ENCODE measurements around the gene ARMC9.
"Not testable (repeated sequence)": the region's sequence is repeated elsewhere in the genome, so short reads cannot be mapped to it uniquely, and the experiment has no call there.

The ARMC9 gene

GRCh38 chr2:231370749-231371429, 172.5 kb downstream of the ARMC9 start:
- no peak for DNase-seq

- no peak for DNase-seq
Measured at GRCh38 chr2:231371430-231372054, 173.1 kb downstream of the ARMC9 start.

DNA sequence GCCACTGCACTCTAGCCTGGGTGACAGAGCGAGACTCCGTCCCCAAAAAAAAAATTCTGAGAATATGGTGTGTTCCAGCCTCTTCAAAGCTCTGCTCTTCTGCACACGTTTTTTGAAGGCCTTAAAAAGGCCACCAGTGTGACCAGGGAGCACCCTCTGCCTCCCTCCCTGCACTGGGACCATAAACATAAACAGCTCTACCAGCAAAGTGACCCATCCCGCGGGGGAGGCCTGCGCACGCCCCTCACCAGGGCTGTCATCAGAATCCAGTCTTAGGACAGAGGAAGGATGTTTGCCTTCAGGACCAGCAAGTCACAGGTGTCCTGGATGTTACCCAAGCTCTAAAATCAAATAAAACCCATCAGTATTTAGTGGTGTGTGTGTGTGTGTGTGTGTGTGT, 173.9 kb downstream of the ARMC9 start:
- DNase-seq: no peak

- no peak for DNase-seq
Measured at GRCh38 chr2:231373184-231373583, 174.8 kb downstream of the ARMC9 start.

DNA sequence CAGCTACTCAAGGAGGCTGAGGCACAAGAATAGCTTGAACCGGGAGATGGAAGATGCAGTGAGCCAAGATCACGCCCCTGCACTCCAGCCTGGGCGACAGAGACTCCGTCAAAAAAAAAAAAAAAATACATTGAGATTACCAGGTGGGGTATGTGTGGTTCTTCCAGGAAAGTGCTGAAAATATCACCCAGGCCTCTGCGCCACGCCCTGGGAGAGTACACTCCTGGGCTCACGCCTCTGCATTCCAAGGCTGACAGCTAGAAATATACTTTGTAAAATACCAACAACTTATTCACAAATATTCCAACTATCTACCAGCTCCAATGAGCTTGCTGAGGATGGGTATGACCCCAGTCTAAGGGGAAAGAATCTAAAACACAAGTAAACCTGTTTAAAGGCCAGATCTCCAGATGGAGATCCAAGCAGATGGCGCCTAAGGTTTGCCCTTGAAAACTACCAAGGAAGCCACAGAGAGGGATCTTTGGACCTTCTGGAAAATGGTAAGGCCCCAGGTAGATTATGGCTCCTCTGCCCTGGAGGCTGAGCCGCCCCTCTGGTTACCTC, 175.4 kb downstream of the ARMC9 start:
- DNase-seq: no peak

DNA sequence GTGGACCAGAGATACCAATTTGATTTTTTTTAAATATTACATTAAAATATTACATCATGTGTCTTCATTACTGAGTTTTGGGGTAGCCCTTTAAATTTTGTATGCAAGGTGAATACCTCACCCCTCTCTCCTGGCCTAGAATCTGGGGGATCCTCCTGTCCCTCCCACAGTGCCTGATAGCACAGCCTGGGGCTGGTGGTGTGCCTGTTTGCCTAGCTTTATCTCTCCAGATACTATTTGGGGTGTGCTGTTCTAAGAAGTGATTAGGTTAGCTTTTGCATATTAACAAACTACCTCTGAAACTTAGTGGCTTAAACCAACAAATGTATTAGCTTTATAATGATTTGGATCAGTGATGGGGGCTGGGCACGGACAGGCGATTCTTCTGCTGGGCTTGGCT, 176.3 kb downstream of the ARMC9 start:
- DNase-seq: no peak

GRCh38 chr2:231375994-231376615, 177.7 kb downstream of the ARMC9 start:
- not testable (repeated sequence) for DNase-seq

DNA sequence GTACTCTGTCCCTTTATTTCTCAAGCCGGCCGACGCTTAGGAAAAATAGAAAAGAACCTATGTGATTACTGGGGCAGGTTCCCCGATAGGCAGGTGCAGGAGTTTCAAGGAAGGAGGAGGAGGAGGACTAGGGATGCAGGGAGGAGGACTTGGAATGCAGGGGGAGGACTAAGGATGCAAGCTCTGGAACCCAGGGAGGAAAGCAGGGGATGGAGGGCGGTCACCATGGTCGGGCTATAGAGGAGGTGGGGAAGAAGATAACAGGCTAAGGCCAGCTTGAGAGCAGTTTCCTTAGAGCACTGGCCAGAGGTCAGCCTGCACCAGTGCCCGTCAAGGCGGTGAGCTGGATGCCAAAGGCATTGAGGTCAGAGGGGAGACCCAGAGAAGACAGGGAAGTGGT, 178.4 kb downstream of the ARMC9 start:
- DNase-seq: no peak

- no peak for DNase-seq
Measured at GRCh38 chr2:231378026-231378722, 179.7 kb downstream of the ARMC9 start.

DNA sequence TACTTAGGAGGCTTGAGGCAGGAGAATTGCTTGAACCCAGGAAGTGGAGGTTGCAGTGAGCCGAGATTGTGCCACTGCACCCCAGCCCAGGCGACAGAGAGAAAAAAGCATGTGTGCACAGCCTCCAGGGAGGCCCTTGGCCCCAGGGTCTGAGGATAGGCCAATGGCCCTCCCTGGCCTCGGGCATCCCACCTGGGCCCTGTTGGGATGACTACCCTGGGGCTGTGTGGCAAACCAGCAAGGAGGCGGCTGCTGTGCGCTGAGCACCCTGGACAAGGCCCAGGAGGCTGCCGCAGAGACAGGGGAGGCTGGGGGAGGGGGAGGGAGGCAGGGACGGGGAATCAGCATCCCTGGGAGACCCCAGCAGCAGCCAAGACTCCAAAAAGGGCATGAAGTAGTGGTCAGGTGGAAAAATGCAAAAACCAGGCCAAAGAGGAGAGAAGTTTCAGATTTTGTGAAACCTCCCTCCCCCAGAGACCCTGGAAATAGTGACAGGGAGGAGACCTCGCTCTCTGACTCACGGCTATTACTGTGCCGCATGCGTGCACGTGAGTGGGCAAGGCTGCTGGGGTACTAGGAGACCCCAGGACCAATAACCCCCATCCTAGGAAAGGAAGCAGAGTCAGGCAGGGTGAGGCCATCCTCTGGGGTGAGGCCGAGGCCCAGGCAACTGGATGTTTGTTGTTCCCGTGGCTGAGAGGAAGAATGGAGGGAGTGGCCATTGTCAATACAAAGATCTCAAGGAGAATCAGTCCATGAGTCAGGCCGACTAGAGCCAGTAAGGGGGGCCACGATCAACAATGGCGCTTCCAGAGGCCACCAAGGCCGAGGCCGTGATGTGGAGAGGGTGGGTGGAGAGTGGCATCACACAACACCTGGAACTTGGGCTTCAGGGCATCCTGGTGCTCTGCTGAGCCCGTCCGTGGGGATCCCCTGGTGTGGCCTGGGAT, 181.1 kb downstream of the ARMC9 start:
- DNase-seq: no peak

GRCh38 chr2:231380307-231380706, 181.9 kb downstream of the ARMC9 start:
- DNase-seq: no peak

DNA sequence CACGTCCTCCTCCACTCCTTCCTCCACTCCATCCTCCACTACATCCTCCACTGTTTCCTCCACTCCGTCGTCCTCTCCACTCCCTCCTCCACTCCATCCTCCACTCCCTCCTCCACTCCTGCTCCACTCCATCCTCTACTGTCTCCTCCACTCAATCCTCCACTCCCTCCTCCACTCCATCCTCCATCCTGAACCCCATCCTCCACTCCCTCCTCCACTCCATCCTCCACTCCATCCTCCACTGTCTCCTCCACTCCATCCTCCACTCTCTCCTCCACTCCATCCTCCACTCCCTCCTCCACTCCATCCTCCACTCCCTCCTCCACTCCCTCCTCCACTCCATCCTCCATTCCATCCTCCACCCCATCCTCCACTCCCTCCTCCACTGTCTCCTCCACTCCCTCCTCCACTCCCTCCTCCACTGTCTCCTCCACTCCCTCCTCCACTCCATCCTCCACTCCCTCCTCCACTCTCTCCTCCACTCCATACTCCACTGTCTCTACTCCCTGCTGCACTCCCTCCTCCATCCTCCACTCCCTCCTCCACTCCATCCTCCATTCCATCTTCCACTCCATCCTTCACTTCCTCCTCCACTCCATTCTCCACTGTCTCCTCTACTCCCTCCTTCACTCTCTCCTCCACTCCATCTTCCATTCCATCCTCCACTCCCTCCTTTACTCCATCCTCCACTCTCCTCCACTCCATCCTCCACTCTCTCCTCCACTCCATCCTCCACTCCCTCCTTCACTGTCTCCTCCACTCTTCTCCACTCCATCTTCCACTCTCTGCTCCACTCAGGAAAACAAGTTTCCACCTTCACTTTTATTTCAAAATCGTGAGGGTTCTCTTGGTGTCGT, 182.8 kb downstream of the ARMC9 start:
- DNase-seq: no peak

- no peak for DNase-seq
Measured at GRCh38 chr2:231382116-231382515, 183.7 kb downstream of the ARMC9 start.

GRCh38 chr2:231383416-231384108, 185.1 kb downstream of the ARMC9 start:
- DNase-seq: no peak

DNA sequence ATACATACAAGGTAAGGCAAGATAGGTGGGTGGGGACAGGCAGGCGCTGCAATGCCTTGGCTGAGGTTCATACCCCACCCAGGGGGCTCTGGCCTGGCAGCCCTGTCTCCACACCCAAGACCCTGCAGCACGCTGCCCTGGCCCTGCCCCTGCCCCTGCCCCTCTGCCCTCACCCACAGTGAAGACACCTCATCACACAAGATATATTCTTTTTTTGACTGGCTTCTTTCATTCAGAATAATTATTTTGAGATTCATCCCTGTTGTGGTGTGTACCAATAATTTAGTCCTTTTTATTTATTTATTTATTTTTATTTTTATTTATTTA, 185.6 kb downstream of the ARMC9 start:
- DNase-seq: no peak

DNA sequence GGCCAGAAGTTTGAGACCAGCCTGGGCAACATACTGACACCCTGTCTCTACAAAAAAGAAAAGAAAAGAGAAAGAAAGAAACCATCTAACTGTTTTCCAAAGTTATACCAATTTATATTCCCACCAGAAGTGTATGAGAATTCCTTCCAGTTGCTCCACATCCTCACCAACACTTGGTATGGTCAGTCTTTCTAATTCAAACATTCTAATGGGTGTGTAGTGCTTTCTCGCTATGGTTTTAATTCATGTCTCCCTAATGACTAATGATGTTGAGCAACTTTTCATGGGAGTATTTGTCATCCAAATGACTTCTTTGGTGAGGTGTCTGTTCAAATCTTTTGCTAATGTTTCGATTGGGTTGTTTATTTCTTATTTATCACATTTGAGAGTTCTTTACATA, 186.5 kb downstream of the ARMC9 start:
- DNase-seq: no peak

GRCh38 chr2:231385429-231385828, 187.0 kb downstream of the ARMC9 start:
- no peak for DNase-seq

DNA sequence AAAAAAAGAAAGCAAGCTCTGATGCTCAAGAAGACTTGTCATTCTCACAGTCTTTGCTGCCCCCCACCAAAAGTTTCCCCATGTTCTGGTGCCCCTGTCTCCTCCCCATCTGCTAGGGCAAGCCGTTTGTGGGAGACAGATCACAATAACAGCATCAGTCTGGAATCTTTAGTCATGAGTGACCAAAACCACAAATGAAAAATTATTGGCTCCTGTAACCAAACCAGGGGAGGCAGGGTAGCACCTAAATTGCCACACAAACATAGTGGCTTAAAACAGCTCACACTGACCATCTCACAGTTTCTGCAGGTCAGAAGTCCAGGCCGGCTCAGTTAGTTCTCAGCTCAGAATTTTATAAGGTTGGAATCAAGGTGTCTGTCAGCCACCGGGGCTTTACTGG, 188.0 kb downstream of the ARMC9 start:
- DNase-seq: no peak

DNA sequence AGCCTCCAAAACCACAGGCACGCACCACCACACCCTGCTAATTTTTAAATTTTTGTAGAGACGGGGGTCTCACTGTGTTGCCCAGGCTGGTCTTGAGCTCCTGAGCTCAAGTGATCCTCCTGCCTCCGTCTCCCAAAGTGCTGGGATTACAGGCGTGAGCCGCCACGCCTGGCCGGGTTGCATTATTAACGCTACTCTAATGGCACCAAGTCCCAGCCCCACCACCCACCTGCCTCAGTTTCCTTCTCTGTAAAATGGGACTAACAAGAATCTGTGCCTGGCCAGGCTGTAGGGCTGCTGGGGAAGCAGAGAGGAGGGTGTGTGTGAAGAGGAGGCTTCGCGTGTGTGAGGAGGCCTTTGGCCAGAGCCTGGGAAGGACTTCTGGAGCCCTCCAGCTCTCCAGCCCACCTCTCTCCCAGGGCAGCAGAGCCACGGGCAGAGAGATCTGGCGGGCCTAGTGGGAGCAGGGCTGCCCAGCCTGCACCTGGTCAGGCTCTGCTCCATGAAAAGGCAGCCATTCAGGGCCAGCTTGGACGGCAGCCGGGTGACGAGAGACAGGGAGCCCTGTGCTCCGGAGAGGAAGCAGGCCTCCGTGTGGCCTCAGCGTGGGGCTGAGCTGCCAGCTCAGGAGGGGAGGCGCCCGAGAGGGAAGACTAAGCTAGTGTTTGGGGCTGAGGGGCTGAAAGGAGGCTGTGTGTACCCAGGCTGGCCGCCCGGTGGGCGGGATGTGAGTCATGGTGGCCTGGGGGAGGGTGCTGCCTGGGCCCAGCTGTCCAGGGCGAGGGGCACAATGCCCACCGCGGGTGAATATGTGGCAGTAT, 189.7 kb downstream of the ARMC9 start:
- DNase-seq: no peak
